ENCODE results near the gene PCSK4. TPM values are rescaled to one million over a fixed set of nuclear protein-coding genes. Genes with fewer than 3 reads are reported as not detected.

The PCSK4 gene
- total RNA-seq, 4 donors from 2014 or later: 1.2 to 6.5 (median 2.9) TPM

DNA sequence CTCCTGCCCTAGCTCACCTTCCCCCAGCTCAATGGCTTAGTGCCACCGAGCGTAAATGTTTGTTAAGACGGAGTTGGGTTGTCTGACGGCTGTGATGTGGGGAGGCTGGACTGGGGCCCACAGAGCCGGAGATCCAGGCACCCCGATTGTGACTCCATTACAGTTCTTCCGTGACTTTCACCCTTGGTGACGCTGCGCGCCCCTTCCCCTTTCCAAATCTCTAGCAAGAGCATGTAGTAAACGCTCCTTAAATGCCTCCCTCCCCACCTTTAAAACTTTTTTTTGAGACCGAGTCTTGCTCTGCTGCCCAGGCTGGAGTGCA is 1.7 kb upstream of the PCSK4 start:
- no peak overlapping the region for H3K4me3 ChIP-seq (ENCODE audit: low read depth, poor library complexity, severe bottlenecking)
- 54 to 56% methylated on average over 12 of the region's 12 CpGs for WGBS, 2 donors
- intact Hi-C loops (cut with DNase I; ENCODE audit: low total_unique reads): no loop called here
- no peak for DNase-seq (ENCODE audit: low spot score in 2 of 2)
- TF ChIP-seq POLR2A (IDR thresholded peaks at IDR 0.05): no peak
- TF ChIP-seq, protein P1, sequence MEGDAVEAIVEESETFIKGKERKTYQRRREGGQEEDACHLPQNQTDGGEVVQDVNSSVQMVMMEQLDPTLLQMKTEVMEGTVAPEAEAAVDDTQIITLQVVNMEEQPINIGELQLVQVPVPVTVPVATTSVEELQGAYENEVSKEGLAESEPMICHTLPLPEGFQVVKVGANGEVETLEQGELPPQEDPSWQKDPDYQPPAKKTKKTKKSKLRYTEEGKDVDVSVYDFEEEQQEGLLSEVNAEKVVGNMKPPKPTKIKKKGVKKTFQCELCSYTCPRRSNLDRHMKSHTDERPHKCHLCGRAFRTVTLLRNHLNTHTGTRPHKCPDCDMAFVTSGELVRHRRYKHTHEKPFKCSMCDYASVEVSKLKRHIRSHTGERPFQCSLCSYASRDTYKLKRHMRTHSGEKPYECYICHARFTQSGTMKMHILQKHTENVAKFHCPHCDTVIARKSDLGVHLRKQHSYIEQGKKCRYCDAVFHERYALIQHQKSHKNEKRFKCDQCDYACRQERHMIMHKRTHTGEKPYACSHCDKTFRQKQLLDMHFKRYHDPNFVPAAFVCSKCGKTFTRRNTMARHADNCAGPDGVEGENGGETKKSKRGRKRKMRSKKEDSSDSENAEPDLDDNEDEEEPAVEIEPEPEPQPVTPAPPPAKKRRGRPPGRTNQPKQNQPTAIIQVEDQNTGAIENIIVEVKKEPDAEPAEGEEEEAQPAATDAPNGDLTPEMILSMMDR (IDR thresholded peaks at IDR 0.05): no peak

DNA sequence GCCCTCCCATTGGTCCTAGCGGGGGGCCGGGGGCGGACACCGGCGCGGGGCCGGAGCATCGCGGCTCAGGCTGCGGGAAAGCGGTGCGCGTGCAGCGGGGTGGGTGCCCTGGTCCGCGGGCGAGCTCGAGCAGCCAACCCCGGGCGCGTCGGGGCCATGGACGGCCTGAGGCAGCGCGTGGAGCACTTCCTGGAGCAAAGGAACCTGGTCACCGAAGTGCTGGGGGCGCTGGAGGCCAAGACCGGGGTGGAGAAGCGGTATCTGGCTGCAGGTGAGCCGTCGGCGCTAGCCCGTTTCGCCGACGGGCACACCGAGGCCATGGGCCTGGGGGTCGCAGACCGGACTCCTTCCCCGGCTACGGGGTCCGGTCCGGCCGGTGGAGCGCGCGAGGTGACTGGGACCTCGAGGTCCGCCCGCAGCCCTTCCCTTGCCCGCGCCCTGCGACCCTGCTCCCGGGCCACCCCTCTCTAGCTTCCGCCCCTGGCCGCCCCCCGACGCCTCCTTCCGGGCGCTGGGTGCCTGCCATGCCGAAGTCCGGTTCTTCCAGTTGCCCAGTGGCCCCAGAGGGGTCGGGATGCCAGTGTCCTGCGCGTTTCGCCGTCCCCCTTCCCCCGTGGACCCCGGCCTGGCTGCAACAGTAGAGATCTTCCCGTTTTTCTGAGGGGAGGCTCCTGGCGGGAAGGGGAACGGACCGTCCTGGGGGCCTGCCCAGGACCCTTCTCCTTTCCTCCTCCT is 1.1 kb upstream of the PCSK4 start, which contains the start of gene REEP6:
REEP6 (plus strand) TSS at position 68 of the 735 bp plus-strand sequence; CDS start at position 157, 89 bp downstream.
- TF ChIP-seq, protein P1 (IDR thresholded peaks at IDR 0.05): no peak
- TF ChIP-seq POLR2A (IDR thresholded peaks at IDR 0.05): no peak
- intact Hi-C loops (cut with DNase I; ENCODE audit: low total_unique reads): no loop called here
- 7 to 8% methylated on average over 26 to 27 of the region's 73 CpGs for WGBS, 2 donors
- H3K4me3 ChIP-seq (ENCODE audit: low read depth, poor library complexity, severe bottlenecking): peak within 1 kb of the TSS; percentile 24
- no peak for DNase-seq (ENCODE audit: low spot score in 2 of 2)

DNA sequence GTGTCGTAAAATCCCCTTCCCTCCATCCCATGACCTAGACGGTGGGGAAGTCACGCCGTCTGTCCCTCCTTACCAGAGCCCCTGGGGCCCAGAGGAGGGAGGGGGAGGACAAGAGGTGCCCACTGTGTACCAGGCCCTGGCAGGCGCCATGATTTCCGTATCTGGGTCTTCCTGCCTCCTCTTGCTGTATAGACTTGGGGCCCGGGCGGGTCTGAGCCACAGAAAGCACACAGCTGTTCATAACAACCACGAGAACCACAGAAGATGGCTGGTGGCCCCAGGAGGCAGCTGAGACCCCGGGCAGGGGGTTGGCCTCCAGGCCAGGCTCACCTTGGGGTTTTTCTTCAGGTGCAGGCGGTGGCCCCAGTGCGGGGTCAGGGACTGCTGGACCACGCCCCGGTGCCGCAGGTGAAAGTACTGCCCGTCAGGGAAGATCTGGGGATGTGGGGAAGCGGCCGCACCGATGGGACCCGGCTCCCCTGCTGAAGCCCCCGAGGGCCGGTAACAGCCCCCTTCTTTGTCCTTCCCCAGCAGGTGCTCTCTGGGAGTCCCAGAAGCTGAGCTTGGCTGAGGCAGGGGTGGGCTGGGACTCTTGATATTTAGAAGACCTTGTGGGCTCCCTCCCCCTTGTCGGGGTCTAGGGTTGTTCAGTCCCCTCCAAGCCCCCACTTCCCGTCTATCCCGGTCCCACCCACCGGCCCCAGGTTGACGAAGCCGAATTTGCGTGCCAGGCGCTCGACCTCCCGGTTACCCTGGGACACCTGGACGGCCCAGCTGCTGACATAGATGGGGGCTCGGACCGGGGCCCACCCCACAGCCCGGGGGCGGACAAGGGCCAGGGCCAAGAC is 463 bp downstream of the PCSK4 start:
- no peak for DNase-seq (ENCODE audit: low spot score in 2 of 2)

DNA sequence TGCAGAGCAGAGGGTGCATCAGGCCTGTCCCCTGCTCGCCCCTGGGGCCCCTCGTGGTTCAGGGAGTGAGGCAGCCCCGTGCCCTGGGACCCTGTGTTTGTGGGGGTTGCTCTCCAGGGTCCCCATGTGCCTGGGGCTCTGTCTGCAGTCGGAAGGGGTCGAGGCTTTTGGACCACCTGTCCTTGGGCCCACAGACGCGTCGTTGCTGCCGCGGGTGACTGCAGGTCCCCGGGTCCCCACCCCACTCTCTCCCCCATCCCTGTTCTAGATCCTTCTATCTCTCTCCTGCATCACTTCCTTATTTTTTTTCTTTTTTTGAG is 1.9 kb downstream of the PCSK4 start:
- H3K4me3 ChIP-seq (ENCODE audit: low read depth, poor library complexity, severe bottlenecking): no peak overlapping the region
- TF ChIP-seq, protein P1 (IDR thresholded peaks at IDR 0.05): no peak
- no peak for TF ChIP-seq POLR2A (IDR thresholded peaks at IDR 0.05)
- intact Hi-C loops (cut with DNase I; ENCODE audit: low total_unique reads): no loop called here
- no peak for DNase-seq (ENCODE audit: low spot score in 2 of 2)
- 89 to 96% methylated on average over 8 to 10 of the region's 11 CpGs for WGBS, 2 donors

More for the DNA sequence above, 463 bp downstream of the PCSK4 start:
- no peak overlapping the region for H3K4me3 ChIP-seq (ENCODE audit: low read depth, poor library complexity, severe bottlenecking)
- intact Hi-C loops (cut with DNase I; ENCODE audit: low total_unique reads): no loop called here
- TF ChIP-seq, protein P1 (IDR thresholded peaks at IDR 0.05): no peak
- no peak for TF ChIP-seq POLR2A (IDR thresholded peaks at IDR 0.05)
- 45 to 64% methylated on average over 10 to 24 of the region's 37 CpGs for WGBS, 2 donors

DNA sequence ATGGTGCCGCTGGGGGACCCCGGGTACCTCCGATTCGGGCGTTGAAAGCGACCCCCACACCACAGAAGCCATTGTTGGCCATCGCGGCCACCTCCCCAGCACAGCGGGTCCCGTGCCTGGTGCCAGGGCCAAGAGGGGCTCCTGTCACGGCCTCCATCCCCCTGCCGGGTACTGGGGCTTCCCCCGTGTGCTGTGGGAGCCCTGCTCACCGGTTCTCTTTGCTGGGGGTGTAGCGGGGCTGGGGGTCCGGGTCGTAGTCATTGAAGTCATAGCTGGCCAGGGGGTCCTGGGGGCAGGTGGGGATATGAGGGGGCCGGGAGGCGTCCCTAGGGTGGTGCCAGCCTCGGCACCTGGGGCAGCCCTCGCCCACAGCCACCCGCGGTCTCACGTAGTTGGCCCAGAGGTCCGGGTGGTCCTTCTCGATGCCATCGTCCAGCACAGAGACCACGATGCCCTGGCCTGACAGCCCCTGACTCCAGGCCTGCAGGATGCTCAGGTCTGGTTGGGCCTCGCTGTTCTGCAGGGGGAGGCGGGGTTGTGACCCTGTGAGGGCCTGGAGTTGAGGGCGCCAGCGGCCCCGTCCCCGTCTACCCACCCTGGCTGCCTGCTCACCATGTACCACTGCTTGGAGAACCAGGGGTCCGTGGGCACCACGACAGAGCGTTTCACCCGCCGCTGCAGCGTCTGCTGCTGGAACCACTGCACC is 2.4 kb downstream of the PCSK4 start:
- intact Hi-C loops (cut with DNase I; ENCODE audit: low total_unique reads): no loop called here
- 88 to 93% methylated on average over 30 to 32 of the region's 40 CpGs for WGBS, 2 donors
- TF ChIP-seq POLR2A (IDR thresholded peaks at IDR 0.05): no peak
- TF ChIP-seq, protein P1 (IDR thresholded peaks at IDR 0.05): no peak
- H3K4me3 ChIP-seq (ENCODE audit: low read depth, poor library complexity, severe bottlenecking): no peak overlapping the region
- DNase-seq (ENCODE audit: low spot score in 2 of 2): no peak
